Measurements from ENCODE around the gene SHCBP1L. TPM values are rescaled to one million over a fixed set of nuclear protein-coding genes. Genes with fewer than 3 reads are reported as not detected.

The SHCBP1L gene
- total and polyA plus RNA-seq, 11 donors: 0.31 TPM; not detected in 10

GRCh38 chr1:182855911-182856310 lies 97.1 kb downstream of the SHCBP1L start:
- Histone ChIP-seq H3K4me3 (no peak overlapping the region), H3K27me3 (no peaks in the 10 kb centered on the region), H3K36me3 (peaks cover 9 to 100% (median 100%) of the 10 kb centered on the region in 9 donors), H3K4me1 (peaks cover 0 to 7% (median 0%) of the 10 kb centered on the region in 12 donors), H3K27ac (no peak overlapping the region), H3K9me3 (no peaks in the 10 kb centered on the region)
- TF ChIP-seq, protein P1, sequence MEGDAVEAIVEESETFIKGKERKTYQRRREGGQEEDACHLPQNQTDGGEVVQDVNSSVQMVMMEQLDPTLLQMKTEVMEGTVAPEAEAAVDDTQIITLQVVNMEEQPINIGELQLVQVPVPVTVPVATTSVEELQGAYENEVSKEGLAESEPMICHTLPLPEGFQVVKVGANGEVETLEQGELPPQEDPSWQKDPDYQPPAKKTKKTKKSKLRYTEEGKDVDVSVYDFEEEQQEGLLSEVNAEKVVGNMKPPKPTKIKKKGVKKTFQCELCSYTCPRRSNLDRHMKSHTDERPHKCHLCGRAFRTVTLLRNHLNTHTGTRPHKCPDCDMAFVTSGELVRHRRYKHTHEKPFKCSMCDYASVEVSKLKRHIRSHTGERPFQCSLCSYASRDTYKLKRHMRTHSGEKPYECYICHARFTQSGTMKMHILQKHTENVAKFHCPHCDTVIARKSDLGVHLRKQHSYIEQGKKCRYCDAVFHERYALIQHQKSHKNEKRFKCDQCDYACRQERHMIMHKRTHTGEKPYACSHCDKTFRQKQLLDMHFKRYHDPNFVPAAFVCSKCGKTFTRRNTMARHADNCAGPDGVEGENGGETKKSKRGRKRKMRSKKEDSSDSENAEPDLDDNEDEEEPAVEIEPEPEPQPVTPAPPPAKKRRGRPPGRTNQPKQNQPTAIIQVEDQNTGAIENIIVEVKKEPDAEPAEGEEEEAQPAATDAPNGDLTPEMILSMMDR (IDR thresholded peaks at IDR 0.05): no peak
- TF ChIP-seq POLR2A (IDR thresholded peaks at IDR 0.05): no peak
- intact Hi-C loops (cut with DNase I): no loop called here
- no peak for ATAC-seq
- no peak for DNase-seq
- WGBS, 4 donors: 62 to 69% (median 64%) methylated on average over 4 of the region's 4 CpGs

GRCh38 chr1:182851825-182852224 lies 101.1 kb downstream of the SHCBP1L start:
- intact Hi-C loops (cut with DNase I): no loop called here
- ATAC-seq (no peak), DNase-seq (no peak)
- Histone ChIP-seq H3K27me3 (no peaks in the 10 kb centered on the region), H3K4me3 (no peak overlapping the region), H3K27ac (no peak overlapping the region), H3K36me3 (peaks cover 4 to 100% (median 99%) of the 10 kb centered on the region in 9 donors), H3K9me3 (no peaks in the 10 kb centered on the region), H3K4me1 (peaks cover 0 to 14% (median 0%) of the 10 kb centered on the region in 12 donors)
- no peak for TF ChIP-seq POLR2A (IDR thresholded peaks at IDR 0.05)
- TF ChIP-seq, protein P1 (IDR thresholded peaks at IDR 0.05): no peak
- WGBS, 4 donors: 74 to 93% (median 85%) methylated on average over 1 of the region's 1 CpG

DNA sequence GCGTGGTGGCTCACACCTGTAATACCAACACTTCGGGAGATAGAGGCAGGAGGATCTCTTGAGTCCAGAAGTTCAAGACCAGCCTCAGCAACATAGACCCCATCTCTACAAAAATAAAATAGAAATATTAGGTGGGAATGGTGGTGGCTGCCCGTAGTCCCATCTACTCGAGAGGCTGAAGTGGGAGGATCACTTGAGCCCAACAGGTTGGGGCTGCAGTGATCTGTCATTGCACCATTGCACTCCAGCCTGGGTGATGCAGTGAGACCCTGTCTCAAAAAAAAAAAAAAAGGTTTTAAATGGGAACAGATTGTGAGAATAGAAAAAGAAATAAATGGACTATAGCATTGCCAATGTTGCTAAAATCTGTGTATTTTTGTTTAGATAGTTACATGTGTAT lies 102.6 kb downstream of the SHCBP1L start:
- H3K4me1 ChIP-seq: peaks cover 0 to 9% (median 0%) of the 10 kb centered on the region in 12 donors
- TF ChIP-seq, protein P1 (IDR thresholded peaks at IDR 0.05): no peak
- no peak for TF ChIP-seq POLR2A (IDR thresholded peaks at IDR 0.05)
- peaks cover 4 to 100% (median 99%) of the 10 kb centered on the region in 9 donors for H3K36me3 ChIP-seq
- 85 to 97% (median 96%) methylated on average over 4 of the region's 4 CpGs for WGBS, 4 donors
- ATAC-seq (no peak), DNase-seq (no peak)
- no peak overlapping the region for H3K4me3 ChIP-seq
- H3K27me3 ChIP-seq: no peaks in the 10 kb centered on the region
- H3K27ac ChIP-seq: no peak overlapping the region
- intact Hi-C loops (cut with DNase I): no loop called here
- H3K9me3 ChIP-seq: no peaks in the 10 kb centered on the region

Other genes with a start within 250 kb of the SHCBP1L start
- gene NPL, start 163.4 kb downstream of the SHCBP1L start, total RNA-seq: 10 to 100 TPM in 2 of 9 donors, 1 to 10 TPM in 7; 1.4 to 62.7 (median 3.0) TPM
- 1 to 10 TPM; 2.0 to 2.3 TPM for gene NPL, start 163.4 kb downstream of the SHCBP1L start, polyA plus RNA-seq
- gene DHX9, start 113.8 kb downstream of the SHCBP1L start, total RNA-seq: 10 to 100 TPM; 42.0 to 69.4 (median 60.9) TPM
- 10 to 100 TPM; 22.6 to 82.9 TPM for gene DHX9, start 113.8 kb downstream of the SHCBP1L start, polyA plus RNA-seq
- gene LAMC1, start 70.3 kb upstream of the SHCBP1L start, total RNA-seq: 100 to 1,000 TPM in 7 of 9 donors, 10 to 100 TPM in 2; 78.6 to 226 (median 122) TPM
- gene LAMC1, start 70.3 kb upstream of the SHCBP1L start, polyA plus RNA-seq: 100 to 1,000 TPM in 1 of 2 donors, 10 to 100 TPM in 1; 22.9 to 108 TPM
- 10 to 100 TPM in 1 of 9 donors, 1 to 10 TPM in 7, under 1 TPM in 1; 0.50 to 15.4 (median 1.5) TPM for gene LAMC2, start 233.1 kb upstream of the SHCBP1L start, total RNA-seq
- gene LAMC2, start 233.1 kb upstream of the SHCBP1L start, polyA plus RNA-seq: 10 to 100 TPM in 1 of 2 donors, under 1 TPM in 1; 0.61 to 10.8 TPM

Data from heart left ventricle (tissue), 16 donors.